Measurements from ENCODE around the gene B4GALT1. TPM values are rescaled to one million over a fixed set of nuclear protein-coding genes. Genes with fewer than 3 reads are reported as not detected.
A peak's percentile ranks its signal among the peaks of the same experiment; 100 is the strongest.

The B4GALT1 gene
- polyA plus RNA-seq, 1 donor (not counting 4 experiments of a cell fraction or from before 2014, with no cell fraction given) = 55.1 TPM

GRCh38 chr9:33081128-33081851 is 85.8 kb downstream of the B4GALT1 start:
- Histone ChIP-seq H3K4me1 (ENCODE audit: control insufficient read depth, extremely low read depth, insufficient read depth, low read length) (peaks cover 15% of the 10 kb centered on the region), H3K27ac (ENCODE audit: control insufficient read depth, insufficient read depth, low read length) (peak overlapping the region; percentile 96), H3K27me3 (ENCODE audit: control insufficient read depth, extremely low read depth, insufficient read depth, low read length) (no peaks in the 10 kb centered on the region), H3K4me3 (ENCODE audit: control insufficient read depth in 2 of 3, extremely low read depth in 1 of 3, insufficient read depth in 2 of 3, low read depth in 1 of 3, low read length in 3 of 3) (peak overlapping the region; percentile 35 to 69 (median 68)), H3K4me2 (ENCODE audit: control insufficient read depth, extremely low read depth, insufficient read depth, low read depth, low read length) (peak overlapping the region; percentile 96), H3K9me1 (ENCODE audit: control insufficient read depth, extremely low read depth, insufficient read depth, low read length) (no peaks in the 10 kb centered on the region), H3K9me3 (ENCODE audit: control insufficient read depth, low read depth, low read length) (no peaks in the 10 kb centered on the region), H3K36me3 (ENCODE audit: control insufficient read depth in 2 of 2, extremely low read depth in 1 of 2, insufficient read depth in 2 of 2, low read length in 2 of 2) (no peaks in the 10 kb centered on the region), H3K79me2 (ENCODE audit: control insufficient read depth, insufficient read depth, low read length) (peaks cover 2% of the 10 kb centered on the region), H3K9ac (ENCODE audit: control insufficient read depth, extremely low read depth, insufficient read depth, low read length) (peak overlapping the region; percentile 75), H2AFZ (ENCODE audit: control insufficient read depth, low read length) (peak overlapping the region; percentile 35), H4K20me1 (ENCODE audit: control insufficient read depth, extremely low read depth, insufficient read depth, low read length) (no peaks in the 10 kb centered on the region)
- FAIRE-seq (peak; percentile 56), DNase-seq (ENCODE audit: low read depth, low spot score) (no peak)
- dilution Hi-C loops (cut with MboI; ENCODE audit: extremely low pct_ligation_motif_present, low sequenced_read_pairs) = no loop called here
- peak; percentile 56 to 81 (median 70) for TF ChIP-seq CTCF (optimal IDR thresholded peaks at IDR 0.05 in 1 of 3, IDR thresholded peaks at IDR 0.05 in 1 of 3, conservative IDR thresholded peaks at IDR 0.05 in 1 of 3; ENCODE audit: extremely low read depth in 1 of 3, insufficient read depth in 2 of 3, low read length in 3 of 3)
- no peak for TF ChIP-seq EZH2 (IDR thresholded peaks at IDR 0.05; ENCODE audit: low read length)

GRCh38 chr9:33080534-33080933 is 86.6 kb downstream of the B4GALT1 start:
- DNase-seq (ENCODE audit: low read depth, low spot score) = peak; percentile 77

More at GRCh38 chr9:33080534-33080933, 86.6 kb downstream of the B4GALT1 start:
- peak overlapping the region; percentile 96 for H3K4me2 ChIP-seq (ENCODE audit: control insufficient read depth, extremely low read depth, insufficient read depth, low read depth, low read length)
- H3K79me2 ChIP-seq (ENCODE audit: control insufficient read depth, insufficient read depth, low read length) = peaks cover 10% of the 10 kb centered on the region
- H3K9ac ChIP-seq (ENCODE audit: control insufficient read depth, extremely low read depth, insufficient read depth, low read length) = peak overlapping the region; percentile 75
- TF ChIP-seq CTCF (optimal IDR thresholded peaks at IDR 0.05 in 1 of 3, IDR thresholded peaks at IDR 0.05 in 1 of 3, conservative IDR thresholded peaks at IDR 0.05 in 1 of 3; ENCODE audit: extremely low read depth in 1 of 3, insufficient read depth in 2 of 3, low read length in 3 of 3) (no peak), EZH2 (IDR thresholded peaks at IDR 0.05; ENCODE audit: low read length) (no peak)
- dilution Hi-C loops (cut with MboI; ENCODE audit: extremely low pct_ligation_motif_present, low sequenced_read_pairs) = no loop called here
- H2AFZ ChIP-seq (ENCODE audit: control insufficient read depth, low read length) = peak overlapping the region; percentile 25
- H3K27me3 ChIP-seq (ENCODE audit: control insufficient read depth, extremely low read depth, insufficient read depth, low read length) = no peaks in the 10 kb centered on the region
- no peaks in the 10 kb centered on the region for H3K36me3 ChIP-seq (ENCODE audit: control insufficient read depth in 2 of 2, extremely low read depth in 1 of 2, insufficient read depth in 2 of 2, low read length in 2 of 2)
- no peaks in the 10 kb centered on the region for H3K9me3 ChIP-seq (ENCODE audit: control insufficient read depth, low read depth, low read length)
- peak overlapping the region; percentile 35 to 69 (median 68) for H3K4me3 ChIP-seq (ENCODE audit: control insufficient read depth in 2 of 3, extremely low read depth in 1 of 3, insufficient read depth in 2 of 3, low read depth in 1 of 3, low read length in 3 of 3)
- H3K4me1 ChIP-seq (ENCODE audit: control insufficient read depth, extremely low read depth, insufficient read depth, low read length) = peaks cover 17% of the 10 kb centered on the region
- peak overlapping the region; percentile 96 for H3K27ac ChIP-seq (ENCODE audit: control insufficient read depth, insufficient read depth, low read length)
- peak; percentile 89 for FAIRE-seq
- H4K20me1 ChIP-seq (ENCODE audit: control insufficient read depth, extremely low read depth, insufficient read depth, low read length) = no peaks in the 10 kb centered on the region
- H3K9me1 ChIP-seq (ENCODE audit: control insufficient read depth, extremely low read depth, insufficient read depth, low read length) = no peaks in the 10 kb centered on the region

Data from keratinocyte (primary cell).